ENCODE data around the gene DDR2.

The DDR2 gene

GRCh38 chr1:162701286-162701685 is 69.0 kb downstream of the DDR2 start:
- no peak for DNase-seq

GRCh38 chr1:162702628-162703027 is 70.4 kb downstream of the DDR2 start:
- no peak for DNase-seq

- DNase-seq: no peak
Observed at GRCh38 chr1:162703708-162704107, 71.4 kb downstream of the DDR2 start.

GRCh38 chr1:162704673-162705424 is 72.6 kb downstream of the DDR2 start:
- DNase-seq: no peak

- no peak for DNase-seq
Observed at GRCh38 chr1:162706003-162706402, 73.7 kb downstream of the DDR2 start.

- DNase-seq: no peak
Observed at GRCh38 chr1:162706606-162707005, 74.3 kb downstream of the DDR2 start.

GRCh38 chr1:162708286-162708685 is 76.0 kb downstream of the DDR2 start:
- DNase-seq: no peak

- DNase-seq: peak; percentile 5
Observed at GRCh38 chr1:162709132-162709860, 77.0 kb downstream of the DDR2 start.

GRCh38 chr1:162709870-162710269 is 77.6 kb downstream of the DDR2 start:
- no peak for DNase-seq

GRCh38 chr1:162710345-162710744 is 78.1 kb downstream of the DDR2 start:
- no peak for DNase-seq

- no peak for DNase-seq
Observed at GRCh38 chr1:162710780-162711465, 78.7 kb downstream of the DDR2 start.

GRCh38 chr1:162712317-162713029 is 80.2 kb downstream of the DDR2 start:
- no peak for DNase-seq

- no peak for DNase-seq
Observed at GRCh38 chr1:162716123-162716522, 83.9 kb downstream of the DDR2 start.

- DNase-seq: no peak
Observed at GRCh38 chr1:162716552-162716951, 84.3 kb downstream of the DDR2 start.

- DNase-seq: no peak
Observed at GRCh38 chr1:162717548-162718184, 85.4 kb downstream of the DDR2 start.

- DNase-seq: no peak
Observed at GRCh38 chr1:162719678-162720077, 87.4 kb downstream of the DDR2 start.

- DNase-seq: no peak
Observed at GRCh38 chr1:162720996-162721395, 88.7 kb downstream of the DDR2 start.

- no peak for DNase-seq
Observed at GRCh38 chr1:162721471-162721870, 89.2 kb downstream of the DDR2 start.

GRCh38 chr1:162722036-162722435 is 89.8 kb downstream of the DDR2 start:
- no peak for DNase-seq

GRCh38 chr1:162724583-162725120 is 92.4 kb downstream of the DDR2 start:
- no peak for DNase-seq

- no peak for DNase-seq
Observed at GRCh38 chr1:162725301-162725837, 93.1 kb downstream of the DDR2 start.

- peak; percentile 20 for DNase-seq
Observed at GRCh38 chr1:162726555-162726954, 94.3 kb downstream of the DDR2 start.

Measured in hematopoietic multipotent progenitor cell treated with erythropoietin and hydrocortisone succinate and interleukin-3 and kit ligand, for 4 days (in vitro differentiated cells).